Tibial artery (tissue), 4 donors: Measurements from ENCODE around the gene P4HA1.
A peak's percentile ranks its signal among the peaks of the same experiment; 100 is the strongest.

Source experiments
- DNase-seq, 2 donors: peaks; one replicate each; pipeline ENCODE4 v3.0.0-alpha.2; 2019
- H3K27ac ChIP-seq, 2 donors: fragments of 200-600 bp; sonication (generic) in 1 of 2; 1 replicate in 1 of 2; 2 replicates in 1 of 2; pipeline ENCODE4 v1.5.1; 2018 to 2019; ENCODE audit warnings: mild to moderate bottlenecking in 1 of 2
- H3K27me3 ChIP-seq, 2 donors: fragments of 200-600 bp; sonication (generic) in 1 of 2; one replicate each; pipeline versions ENCODE4 v1.5.1 to v1.6.0; 2016 to 2019
- H3K36me3 ChIP-seq, 3 donors: fragments of 200-600 bp; sonication (generic) in 2 of 3; one replicate each; pipeline ENCODE4 v1.5.1; 2016 to 2019; ENCODE audit warnings: mild to moderate bottlenecking in 2 of 3
- H3K4me1 ChIP-seq, 4 donors: fragments of 200-600 bp; sonication (generic) in 2 of 4; 1 replicate in 3 of 4; 2 replicates in 1 of 4; pipeline ENCODE4 v1.5.1; 2016 to 2019
- H3K4me3 ChIP-seq, 2 donors: fragments of 200-600 bp; sonication (generic) in 1 of 2; 1 replicate in 1 of 2; 2 replicates in 1 of 2; pipeline ENCODE4 v1.5.1; 2018 to 2019; ENCODE audit warnings: mild to moderate bottlenecking in 2 of 2
- H3K9me3 ChIP-seq, 3 donors: fragments of 200-600 bp; sonication (generic) in 1 of 3; one replicate each; pipeline ENCODE4 v1.5.1; 2016 to 2019
- intact Hi-C: fragments of 100-400 bp; cut with DNase I; formaldehyde crosslinking; loops from one replicate; pipeline ENCODE4 v1.15.0; 2023; ENCODE audit warnings: low total_unique reads
- TF ChIP-seq, protein P1 (sequence below), 2 experiments: fragments of 200-600 bp in 1 of 2; fragments of 450-650 bp in 1 of 2; IDR thresholded peaks; one replicate each; pipeline ENCODE4 v1.5.1; 2017 to 2019; ENCODE audit warnings: antibody characterized with exemption in 2 of 2, mild to moderate bottlenecking in 1 of 2, moderate library complexity in 1 of 2

The P4HA1 gene

GRCh38 chr10:73073627-73074026, 23.0 kb downstream of the P4HA1 start:
- peaks cover 0 to 24% (median 7%) of the 10 kb centered on the region in 4 donors for H3K4me1 ChIP-seq
- intact Hi-C loops, result no loop called here
- H3K4me3 ChIP-seq, result no peak overlapping the region
- H3K27me3 ChIP-seq, result no peaks in the 10 kb centered on the region
- TF ChIP-seq, protein P1, sequence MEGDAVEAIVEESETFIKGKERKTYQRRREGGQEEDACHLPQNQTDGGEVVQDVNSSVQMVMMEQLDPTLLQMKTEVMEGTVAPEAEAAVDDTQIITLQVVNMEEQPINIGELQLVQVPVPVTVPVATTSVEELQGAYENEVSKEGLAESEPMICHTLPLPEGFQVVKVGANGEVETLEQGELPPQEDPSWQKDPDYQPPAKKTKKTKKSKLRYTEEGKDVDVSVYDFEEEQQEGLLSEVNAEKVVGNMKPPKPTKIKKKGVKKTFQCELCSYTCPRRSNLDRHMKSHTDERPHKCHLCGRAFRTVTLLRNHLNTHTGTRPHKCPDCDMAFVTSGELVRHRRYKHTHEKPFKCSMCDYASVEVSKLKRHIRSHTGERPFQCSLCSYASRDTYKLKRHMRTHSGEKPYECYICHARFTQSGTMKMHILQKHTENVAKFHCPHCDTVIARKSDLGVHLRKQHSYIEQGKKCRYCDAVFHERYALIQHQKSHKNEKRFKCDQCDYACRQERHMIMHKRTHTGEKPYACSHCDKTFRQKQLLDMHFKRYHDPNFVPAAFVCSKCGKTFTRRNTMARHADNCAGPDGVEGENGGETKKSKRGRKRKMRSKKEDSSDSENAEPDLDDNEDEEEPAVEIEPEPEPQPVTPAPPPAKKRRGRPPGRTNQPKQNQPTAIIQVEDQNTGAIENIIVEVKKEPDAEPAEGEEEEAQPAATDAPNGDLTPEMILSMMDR (IDR thresholded peaks at IDR 0.05), result no peak
- H3K36me3 ChIP-seq, result peaks cover 8 to 40% (median 35%) of the 10 kb centered on the region in 3 donors
- H3K9me3 ChIP-seq, result no peaks in the 10 kb centered on the region
- no peak overlapping the region for H3K27ac ChIP-seq
- DNase-seq, result no peak

GRCh38 chr10:73065441-73065840, 31.2 kb downstream of the P4HA1 start:
- Histone ChIP-seq H3K27ac (no peak overlapping the region), H3K36me3 (peaks cover 0 to 68% (median 21%) of the 10 kb centered on the region in 3 donors), H3K9me3 (no peaks in the 10 kb centered on the region), H3K27me3 (no peaks in the 10 kb centered on the region), H3K4me3 (no peak overlapping the region), H3K4me1 (peaks cover 0 to 22% (median 3%) of the 10 kb centered on the region in 4 donors)
- intact Hi-C loops, result no loop called here
- TF ChIP-seq, protein P1 (IDR thresholded peaks at IDR 0.05), result no peak
- DNase-seq, result no peak

- TF ChIP-seq, protein P1 (IDR thresholded peaks at IDR 0.05), result no peak
- intact Hi-C loops, result no loop called here
- Histone ChIP-seq H3K4me3 (no peak overlapping the region), H3K4me1 (peaks cover 0 to 22% (median 5%) of the 10 kb centered on the region in 4 donors), H3K9me3 (no peaks in the 10 kb centered on the region), H3K36me3 (peaks cover 0 to 46% (median 8%) of the 10 kb centered on the region in 3 donors), H3K27ac (no peak overlapping the region), H3K27me3 (no peaks in the 10 kb centered on the region)
- no peak for DNase-seq
Measured at GRCh38 chr10:73061743-73062142, 34.9 kb downstream of the P4HA1 start.

DNA sequence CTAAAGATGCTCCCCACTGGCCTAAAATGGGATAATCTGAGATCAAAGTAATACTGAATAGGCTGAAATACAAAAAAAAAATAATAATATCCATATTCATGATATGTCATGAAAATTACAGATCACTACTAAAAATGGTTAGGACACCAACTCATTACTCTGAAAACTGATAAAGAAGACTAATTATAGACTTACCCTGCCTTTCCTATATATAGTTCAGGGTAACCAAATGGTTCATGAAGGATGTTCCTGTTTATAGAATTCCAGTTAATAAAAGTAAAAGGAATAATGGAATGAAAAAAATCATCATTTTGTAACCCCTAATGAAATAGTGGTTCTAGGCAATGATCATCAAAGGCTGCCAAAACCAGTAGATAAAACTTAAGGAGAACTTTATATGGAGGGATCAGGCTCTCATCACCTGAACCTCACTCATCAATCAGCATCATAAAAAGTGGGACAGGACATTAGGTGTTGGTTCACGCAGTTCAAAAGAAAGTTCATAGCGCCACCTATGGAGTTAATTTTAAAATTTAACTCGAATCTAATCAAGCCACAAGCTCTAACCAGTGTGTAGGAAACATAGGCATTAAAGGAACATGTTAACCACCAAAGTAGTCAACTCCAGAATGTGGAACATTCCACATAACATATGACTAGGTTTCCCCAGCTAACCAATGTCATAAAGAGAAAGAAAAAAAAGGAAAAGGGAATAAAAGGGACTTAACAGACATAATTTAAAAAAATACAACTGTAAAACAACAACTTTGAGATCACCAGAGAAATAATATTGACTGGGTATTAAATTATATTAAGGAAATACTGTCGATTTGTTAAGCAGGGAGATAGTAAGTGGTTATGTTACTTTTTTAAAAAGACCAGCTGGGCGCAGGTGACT, 35.7 kb downstream of the P4HA1 start:
- intact Hi-C loops, result no loop called here
- Histone ChIP-seq H3K27ac (peak overlapping the region in 1 of 2 donors; percentile 44), H3K4me3 (no peak overlapping the region), H3K9me3 (no peaks in the 10 kb centered on the region), H3K4me1 (peaks cover 0 to 22% (median 5%) of the 10 kb centered on the region in 4 donors), H3K36me3 (peaks cover 0 to 45% (median 4%) of the 10 kb centered on the region in 3 donors), H3K27me3 (no peaks in the 10 kb centered on the region)
- DNase-seq, result no peak
- TF ChIP-seq, protein P1 (IDR thresholded peaks at IDR 0.05), result peak; percentile 41 to 44

DNA sequence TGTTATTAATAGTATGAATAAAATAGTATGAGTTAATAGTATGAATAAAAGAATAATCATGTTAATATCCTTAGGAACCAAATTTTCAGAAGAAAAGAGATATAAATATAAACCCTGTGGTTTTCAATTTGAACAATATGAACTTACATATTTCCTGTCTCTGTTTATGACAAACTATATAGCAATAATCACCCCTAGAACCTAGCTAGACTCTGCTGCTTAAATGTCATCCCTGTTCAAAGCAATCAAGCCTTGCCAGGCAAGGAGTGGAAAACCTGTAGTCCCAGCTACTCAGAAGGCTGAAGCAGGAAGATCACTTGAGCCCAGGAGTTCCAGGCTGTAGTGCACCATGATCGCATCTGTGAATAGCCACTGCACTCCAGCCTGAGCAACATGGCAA, 36.5 kb downstream of the P4HA1 start:
- Histone ChIP-seq H3K27ac (peak overlapping the region in 1 of 2 donors; percentile 44), H3K36me3 (peaks cover 0 to 47% (median 7%) of the 10 kb centered on the region in 3 donors), H3K4me1 (peaks cover 0 to 22% (median 5%) of the 10 kb centered on the region in 4 donors), H3K27me3 (no peaks in the 10 kb centered on the region), H3K9me3 (no peaks in the 10 kb centered on the region), H3K4me3 (no peak overlapping the region)
- intact Hi-C loops, result no loop called here
- DNase-seq, result no peak
- TF ChIP-seq, protein P1 (IDR thresholded peaks at IDR 0.05), result no peak
